Measurements from ENCODE around the gene ATP11A. TPM values are rescaled to one million over a fixed set of nuclear protein-coding genes. Genes with fewer than 3 reads are reported as not detected.
A peak's percentile ranks its signal among the peaks of the same experiment; 100 is the strongest.

ATP11A gene
- total and polyA plus RNA-seq, 10 donors: 2.7 to 91.3 (median 59.1) TPM

DNA sequence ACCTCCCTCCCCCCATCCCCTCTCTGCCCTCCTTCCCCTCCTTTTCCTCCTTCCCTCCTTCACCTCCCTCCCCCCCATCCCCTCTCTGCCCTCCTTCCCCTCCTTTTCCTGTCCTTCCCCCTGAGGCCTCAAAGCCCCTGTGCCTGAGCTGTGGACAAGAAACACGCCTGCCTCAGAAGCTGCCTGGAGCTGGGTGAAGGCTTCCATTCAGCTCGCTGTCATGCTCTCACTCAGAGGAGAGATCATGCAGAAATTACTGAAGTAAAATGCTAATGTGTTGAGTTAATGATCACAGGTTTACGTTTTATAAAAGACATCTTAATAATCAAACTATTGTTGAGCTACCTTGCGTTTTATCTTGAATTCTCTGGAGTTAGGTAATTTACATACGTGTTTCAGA lies 114.5 kb downstream of the ATP11A start:
- no peak for TF ChIP-seq POLR2A (IDR thresholded peaks at IDR 0.05)
- TF ChIP-seq POLR2AphosphoS5 (IDR thresholded peaks at IDR 0.05): no peak
- H3K9me3 ChIP-seq: peaks cover 0 to 8% (median 5%) of the 10 kb centered on the region in 8 donors
- H3K4me3 ChIP-seq: no peak overlapping the region
- no peak for DNase-seq
- H3K27ac ChIP-seq: no peak overlapping the region
- H3K36me3 ChIP-seq: peaks cover 0 to 45% (median 9%) of the 10 kb centered on the region in 6 donors
- intact Hi-C loops (cut with DNase I; ENCODE audit: low total_unique reads): no loop called here
- H3K4me1 ChIP-seq: peaks cover 0 to 9% (median 1%) of the 10 kb centered on the region in 6 donors
- H3K27me3 ChIP-seq (replicated peaks in 1 of 7): no peaks in the 10 kb centered on the region
- WGBS, 5 donors: 69 to 82% (median 73%) methylated on average over 5 of the region's 5 CpGs

DNA sequence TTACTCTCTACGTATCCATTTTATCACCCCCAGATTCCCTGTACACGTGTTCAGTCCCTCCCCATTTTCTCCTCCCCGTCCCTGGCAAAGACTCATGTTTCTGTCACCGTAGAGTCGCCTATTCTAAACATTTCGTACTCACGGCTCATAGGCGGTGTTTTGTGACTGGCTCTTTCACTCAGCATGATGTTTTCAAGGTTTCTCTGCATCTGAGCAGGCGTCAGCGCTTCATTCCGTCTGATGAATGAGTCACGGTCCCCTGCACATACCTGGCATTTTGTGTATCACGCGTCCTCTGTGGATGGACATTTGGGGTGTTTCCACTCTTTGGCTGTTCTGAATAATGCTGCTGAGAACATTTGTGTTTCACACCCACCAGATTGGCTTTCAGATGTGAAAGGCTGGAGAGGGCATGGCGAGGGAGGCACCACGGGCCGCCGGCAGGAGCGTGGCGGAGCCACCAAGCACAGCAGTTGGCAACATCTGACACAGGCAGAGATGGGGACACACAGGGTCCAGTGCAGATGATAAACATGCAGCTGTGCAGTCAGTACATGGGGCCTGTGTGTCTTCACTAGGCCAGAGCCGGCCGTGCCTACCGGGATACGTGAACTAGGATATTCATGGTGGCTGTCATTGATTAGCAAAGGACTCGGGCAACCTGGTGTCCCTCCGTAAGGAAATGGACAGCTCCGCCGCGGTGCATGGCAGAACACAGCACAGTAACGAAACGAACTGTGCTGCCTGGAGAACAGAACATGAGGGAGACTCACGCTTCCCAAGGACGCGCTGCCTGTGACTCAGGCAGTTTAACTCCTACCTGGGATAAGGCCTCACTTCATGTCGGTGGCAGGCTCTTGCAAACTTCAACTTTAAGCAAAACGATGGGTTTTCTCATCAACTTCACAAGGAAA lies 117.2 kb downstream of the ATP11A start:
- Histone ChIP-seq H3K4me3 (no peak overlapping the region), H3K36me3 (peaks cover 0 to 71% (median 19%) of the 10 kb centered on the region in 6 donors), H3K27ac (no peak overlapping the region), H3K27me3 (replicated peaks in 1 of 7) (no peaks in the 10 kb centered on the region), H3K4me1 (peaks cover 0 to 9% (median 1%) of the 10 kb centered on the region in 6 donors), H3K9me3 (no peaks in the 10 kb centered on the region)
- DNase-seq: no peak
- WGBS, 5 donors: 95 to 97% (median 96%) methylated on average over 36 of the region's 36 CpGs
- TF ChIP-seq POLR2A (IDR thresholded peaks at IDR 0.05) (no peak), POLR2AphosphoS5 (IDR thresholded peaks at IDR 0.05) (no peak)
- TF ChIP-seq, protein P1, sequence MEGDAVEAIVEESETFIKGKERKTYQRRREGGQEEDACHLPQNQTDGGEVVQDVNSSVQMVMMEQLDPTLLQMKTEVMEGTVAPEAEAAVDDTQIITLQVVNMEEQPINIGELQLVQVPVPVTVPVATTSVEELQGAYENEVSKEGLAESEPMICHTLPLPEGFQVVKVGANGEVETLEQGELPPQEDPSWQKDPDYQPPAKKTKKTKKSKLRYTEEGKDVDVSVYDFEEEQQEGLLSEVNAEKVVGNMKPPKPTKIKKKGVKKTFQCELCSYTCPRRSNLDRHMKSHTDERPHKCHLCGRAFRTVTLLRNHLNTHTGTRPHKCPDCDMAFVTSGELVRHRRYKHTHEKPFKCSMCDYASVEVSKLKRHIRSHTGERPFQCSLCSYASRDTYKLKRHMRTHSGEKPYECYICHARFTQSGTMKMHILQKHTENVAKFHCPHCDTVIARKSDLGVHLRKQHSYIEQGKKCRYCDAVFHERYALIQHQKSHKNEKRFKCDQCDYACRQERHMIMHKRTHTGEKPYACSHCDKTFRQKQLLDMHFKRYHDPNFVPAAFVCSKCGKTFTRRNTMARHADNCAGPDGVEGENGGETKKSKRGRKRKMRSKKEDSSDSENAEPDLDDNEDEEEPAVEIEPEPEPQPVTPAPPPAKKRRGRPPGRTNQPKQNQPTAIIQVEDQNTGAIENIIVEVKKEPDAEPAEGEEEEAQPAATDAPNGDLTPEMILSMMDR (IDR thresholded peaks at IDR 0.05 in 8 of 11, conservative IDR thresholded peaks at IDR 0.05 in 3 of 11): no peak
- intact Hi-C loops (cut with DNase I; ENCODE audit: low total_unique reads): no loop called here

DNA sequence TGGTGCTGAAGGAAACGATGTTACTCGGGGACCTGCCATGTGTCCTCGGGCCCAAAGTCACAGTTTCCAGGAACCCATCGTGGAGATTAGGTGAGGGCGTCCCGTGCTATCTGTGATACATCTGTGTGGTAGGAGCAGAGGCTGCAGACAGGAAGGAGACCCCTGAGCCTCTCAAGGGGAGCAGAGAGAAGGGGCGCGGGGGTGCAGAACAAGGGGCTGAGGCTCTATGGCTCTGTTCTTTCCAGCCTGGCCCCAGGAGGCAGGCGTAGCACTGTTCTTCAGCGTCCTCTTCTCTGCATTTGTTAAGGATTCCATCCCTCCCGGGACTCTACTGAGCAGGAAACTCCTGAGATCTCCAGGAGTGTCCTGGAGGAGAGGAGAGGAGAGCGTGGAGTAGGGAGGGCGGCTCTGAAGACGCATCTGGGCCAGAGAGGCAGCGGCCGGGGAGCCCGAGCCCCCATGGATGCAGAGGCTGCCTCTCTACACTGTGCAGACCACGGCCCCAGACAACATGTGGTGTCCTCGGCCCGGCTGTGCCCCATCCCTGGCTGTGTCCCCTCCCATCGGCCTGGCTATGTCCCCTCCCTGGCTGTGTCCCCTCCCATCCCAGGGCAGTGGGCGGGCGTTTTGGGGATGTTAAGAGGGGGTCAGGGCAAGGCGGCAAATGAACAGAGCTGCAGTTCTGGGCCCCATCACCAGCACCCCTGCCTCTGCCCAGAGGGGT lies 118.0 kb downstream of the ATP11A start:
- H3K36me3 ChIP-seq: peaks cover 0 to 79% (median 21%) of the 10 kb centered on the region in 6 donors
- no peak overlapping the region for H3K27ac ChIP-seq
- whole genome bisulfite sequencing, 5 donors: 89 to 96% (median 93%) methylated on average over 21 to 24 of the region's 24 CpGs
- intact Hi-C loops (cut with DNase I; ENCODE audit: low total_unique reads): no loop called here
- DNase-seq: no peak
- H3K9me3 ChIP-seq: no peaks in the 10 kb centered on the region
- TF ChIP-seq, protein P1 (IDR thresholded peaks at IDR 0.05 in 8 of 11, conservative IDR thresholded peaks at IDR 0.05 in 3 of 11): no peak
- TF ChIP-seq POLR2A (IDR thresholded peaks at IDR 0.05) (no peak), POLR2AphosphoS5 (IDR thresholded peaks at IDR 0.05) (peak in 1 of 3 donors; percentile 18)
- H3K4me1 ChIP-seq: peaks cover 0 to 13% (median 1%) of the 10 kb centered on the region in 6 donors
- H3K4me3 ChIP-seq: no peak overlapping the region
- H3K27me3 ChIP-seq (replicated peaks in 1 of 7): no peaks in the 10 kb centered on the region

DNA sequence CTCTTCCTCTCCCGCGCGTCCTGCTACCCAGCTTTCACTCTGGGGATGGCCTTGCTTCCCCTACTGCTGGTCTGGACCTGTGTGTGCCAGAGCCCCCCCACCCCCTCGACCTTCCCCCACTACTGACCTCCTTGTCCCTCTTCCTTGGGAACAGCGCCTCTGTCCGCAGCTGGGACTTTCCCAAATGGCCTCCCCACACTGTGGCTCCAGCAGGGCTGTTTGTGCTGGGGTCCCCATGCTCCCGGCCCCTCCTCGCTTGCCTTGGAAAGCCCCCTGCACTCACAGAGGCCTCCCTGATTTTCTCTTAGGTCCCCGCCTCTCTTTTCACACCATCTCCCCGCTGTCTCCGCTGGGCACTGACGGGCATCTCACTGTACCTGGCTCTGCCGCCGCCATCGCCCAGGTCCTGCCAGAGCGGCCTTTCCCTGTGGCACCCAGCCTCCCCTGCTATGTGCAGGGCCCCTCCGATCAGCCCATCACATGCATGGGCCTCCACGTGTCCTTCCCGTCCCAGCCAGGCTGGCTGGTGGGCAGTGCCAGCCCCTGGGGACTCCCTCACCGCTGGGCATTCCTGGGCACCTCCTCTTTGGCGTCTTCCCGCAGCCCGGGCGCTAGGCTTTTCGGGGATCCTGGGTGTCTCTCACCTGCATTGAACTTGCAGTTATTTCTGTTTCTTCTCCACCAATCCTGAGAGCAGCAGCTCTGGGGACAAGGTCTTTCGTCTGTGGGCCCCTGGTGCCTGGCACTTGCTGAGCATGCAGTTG lies 118.7 kb downstream of the ATP11A start:
- TF ChIP-seq POLR2A (IDR thresholded peaks at IDR 0.05) (no peak), POLR2AphosphoS5 (IDR thresholded peaks at IDR 0.05) (peak in 1 of 3 donors; percentile 5)
- TF ChIP-seq, protein P1 (IDR thresholded peaks at IDR 0.05 in 8 of 11, conservative IDR thresholded peaks at IDR 0.05 in 3 of 11): no peak
- Histone ChIP-seq H3K4me1 (peaks cover 0 to 10% (median 0%) of the 10 kb centered on the region in 6 donors), H3K9me3 (peaks cover 0 to 5% (median 0%) of the 10 kb centered on the region in 8 donors), H3K27me3 (replicated peaks in 1 of 7) (no peaks in the 10 kb centered on the region), H3K27ac (no peak overlapping the region), H3K36me3 (peaks cover 0 to 87% (median 21%) of the 10 kb centered on the region in 6 donors), H3K4me3 (no peak overlapping the region)
- intact Hi-C loops (cut with DNase I; ENCODE audit: low total_unique reads): no loop called here
- no peak for DNase-seq
- WGBS, 5 donors: 88 to 94% (median 92%) methylated on average over 26 of the region's 26 CpGs
